HepG2 (cell line): ENCODE measurements around the gene ANKRD1.

Source experiments
- JDP2 ChIP-seq: sonication (generic); formaldehyde crosslinking; IDR thresholded peaks from 2 replicates; pipeline ENCODE4 v1.8.1; 2022; ENCODE audit warnings: missing genetic modification reagents, borderline replicate concordance
- KDM6A ChIP-seq: IDR thresholded peaks from 2 replicates; pipeline ENCODE4 v1.6.1; 2016; ENCODE audit warnings: low read depth
- LCORL ChIP-seq, 2 experiments: fragments of 450-650 bp in 1 of 2; sonication (generic) in 1 of 2; formaldehyde crosslinking in 1 of 2; IDR thresholded peaks; 2 replicates each; pipeline versions ENCODE4 v1.5.0 to v1.6.1; 2017 to 2020; ENCODE audit warnings: antibody characterized with exemption in 1 of 2, missing genetic modification reagents in 1 of 2
- SMC3 ChIP-seq: IDR thresholded peaks from 2 replicates; pipeline ENCODE4 v1.6.1; 2011; ENCODE audit warnings: low read length, improper control_type of control experiment
- SP4 ChIP-seq: sonication (generic); formaldehyde crosslinking; IDR thresholded peaks from 2 replicates; pipeline ENCODE4 v1.8.1; 2023; ENCODE audit warnings: mild to moderate bottlenecking, missing genetic modification reagents
- TF ChIP-seq, protein P1 (sequence below): sonication (generic); formaldehyde crosslinking; IDR thresholded peaks from 2 replicates; pipeline ENCODE4 v1.5.0; 2020; ENCODE audit warnings: mild to moderate bottlenecking, missing genetic modification reagents, moderate library complexity

DNA sequence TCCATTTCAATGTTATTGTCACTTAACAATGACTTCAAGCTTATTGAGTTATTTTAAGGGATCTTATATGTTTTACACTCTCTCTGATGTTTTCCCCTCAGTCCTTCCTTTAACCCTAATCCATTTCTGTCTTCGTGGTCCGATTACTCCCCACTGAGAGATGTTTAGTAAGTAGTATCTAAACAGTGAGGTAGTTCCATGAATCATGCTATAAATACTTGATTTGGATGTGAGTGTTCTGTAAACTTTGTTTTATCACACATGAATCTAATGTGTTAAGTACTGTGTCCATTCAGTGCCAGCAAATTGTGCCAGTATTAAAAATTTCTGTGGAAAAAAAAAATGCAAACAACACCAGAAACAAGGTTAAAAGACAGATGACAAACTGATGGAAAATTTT is 30.5 kb downstream of the ANKRD1 start:
- TF ChIP-seq, protein P1, sequence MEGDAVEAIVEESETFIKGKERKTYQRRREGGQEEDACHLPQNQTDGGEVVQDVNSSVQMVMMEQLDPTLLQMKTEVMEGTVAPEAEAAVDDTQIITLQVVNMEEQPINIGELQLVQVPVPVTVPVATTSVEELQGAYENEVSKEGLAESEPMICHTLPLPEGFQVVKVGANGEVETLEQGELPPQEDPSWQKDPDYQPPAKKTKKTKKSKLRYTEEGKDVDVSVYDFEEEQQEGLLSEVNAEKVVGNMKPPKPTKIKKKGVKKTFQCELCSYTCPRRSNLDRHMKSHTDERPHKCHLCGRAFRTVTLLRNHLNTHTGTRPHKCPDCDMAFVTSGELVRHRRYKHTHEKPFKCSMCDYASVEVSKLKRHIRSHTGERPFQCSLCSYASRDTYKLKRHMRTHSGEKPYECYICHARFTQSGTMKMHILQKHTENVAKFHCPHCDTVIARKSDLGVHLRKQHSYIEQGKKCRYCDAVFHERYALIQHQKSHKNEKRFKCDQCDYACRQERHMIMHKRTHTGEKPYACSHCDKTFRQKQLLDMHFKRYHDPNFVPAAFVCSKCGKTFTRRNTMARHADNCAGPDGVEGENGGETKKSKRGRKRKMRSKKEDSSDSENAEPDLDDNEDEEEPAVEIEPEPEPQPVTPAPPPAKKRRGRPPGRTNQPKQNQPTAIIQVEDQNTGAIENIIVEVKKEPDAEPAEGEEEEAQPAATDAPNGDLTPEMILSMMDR: no peak
- TF ChIP-seq SP4 (CRISPR knock-in tag) (no peak), SMC3 (no peak), LCORL (IDR thresholded peaks at IDR 0.05) (no peak), LCORL (CRISPR knock-in tag; IDR thresholded peaks at IDR 0.05) (no peak), KDM6A (CRISPR knock-in tag) (no peak), JDP2 (CRISPR knock-in tag) (no peak)
